ENCODE measurements around the gene FAR2. TPM values are rescaled to one million over a fixed set of nuclear protein-coding genes. Genes with fewer than 3 reads are reported as not detected.
A peak's percentile ranks its signal among the peaks of the same experiment; 100 is the strongest.
"Not testable (repeated sequence)": the region's sequence is repeated elsewhere in the genome, so short reads cannot be mapped to it uniquely, and the experiment has no call there.

Gene FAR2
- total RNA-seq, 1 experiment from 2014 or later = 11.0 TPM

DNA sequence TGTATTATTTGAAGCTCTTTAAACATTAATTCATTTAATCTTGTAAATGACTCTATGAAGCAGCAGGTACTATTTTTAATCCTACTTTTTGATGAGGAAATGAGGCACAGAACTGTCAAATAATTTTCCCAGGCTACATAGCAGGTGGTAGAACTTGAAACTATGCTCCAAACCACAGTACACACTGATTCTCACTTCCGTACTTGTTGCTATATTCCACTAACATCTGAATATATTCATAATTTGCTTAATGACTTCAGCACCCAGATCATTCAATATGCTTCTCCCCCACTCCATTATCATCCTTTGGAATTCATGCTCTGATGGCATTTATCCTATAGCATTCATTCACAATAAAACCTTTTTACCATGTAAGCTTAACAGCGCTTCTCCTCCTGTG is 227.0 kb downstream of the FAR2 start:
- H3K9me3 ChIP-seq (ENCODE audit: insufficient read depth, low read depth) = no peaks in the 10 kb centered on the region
- no peak for TF ChIP-seq EZH2 (IDR thresholded peaks at IDR 0.05; ENCODE audit: low read depth)
- TF ChIP-seq, protein P1, sequence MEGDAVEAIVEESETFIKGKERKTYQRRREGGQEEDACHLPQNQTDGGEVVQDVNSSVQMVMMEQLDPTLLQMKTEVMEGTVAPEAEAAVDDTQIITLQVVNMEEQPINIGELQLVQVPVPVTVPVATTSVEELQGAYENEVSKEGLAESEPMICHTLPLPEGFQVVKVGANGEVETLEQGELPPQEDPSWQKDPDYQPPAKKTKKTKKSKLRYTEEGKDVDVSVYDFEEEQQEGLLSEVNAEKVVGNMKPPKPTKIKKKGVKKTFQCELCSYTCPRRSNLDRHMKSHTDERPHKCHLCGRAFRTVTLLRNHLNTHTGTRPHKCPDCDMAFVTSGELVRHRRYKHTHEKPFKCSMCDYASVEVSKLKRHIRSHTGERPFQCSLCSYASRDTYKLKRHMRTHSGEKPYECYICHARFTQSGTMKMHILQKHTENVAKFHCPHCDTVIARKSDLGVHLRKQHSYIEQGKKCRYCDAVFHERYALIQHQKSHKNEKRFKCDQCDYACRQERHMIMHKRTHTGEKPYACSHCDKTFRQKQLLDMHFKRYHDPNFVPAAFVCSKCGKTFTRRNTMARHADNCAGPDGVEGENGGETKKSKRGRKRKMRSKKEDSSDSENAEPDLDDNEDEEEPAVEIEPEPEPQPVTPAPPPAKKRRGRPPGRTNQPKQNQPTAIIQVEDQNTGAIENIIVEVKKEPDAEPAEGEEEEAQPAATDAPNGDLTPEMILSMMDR (conservative IDR thresholded peaks at IDR 0.05) = no peak
- POLR2A ChIA-PET (ENCODE audit: unreplicated experiment) = interaction anchor here (0.6 kb wide), 2 partner anchors 108 to 965 kb away, joined by 4 read pairs; no protein-coding TSS in a partner anchor
- peaks cover 35% of the 10 kb centered on the region for H4K20me1 ChIP-seq (ENCODE audit: insufficient read depth)
- H3K4me3 ChIP-seq = no peak overlapping the region
- H3F3A ChIP-seq (ENCODE audit: insufficient read depth, low read depth) = peaks cover 4% of the 10 kb centered on the region; the same call in 1 of the 2 replicates
- no peaks in the 10 kb centered on the region for H3K27me3 ChIP-seq (ENCODE audit: insufficient read depth, low read depth)
- no peak for DNase-seq
- peaks cover 19% of the 10 kb centered on the region; the same call in 1 of the 2 replicates for H3K36me3 ChIP-seq (ENCODE audit: low read depth)
- CTCF ChIA-PET = no interaction called here
- H3K9me2 ChIP-seq (ENCODE audit: insufficient read depth) = no peaks in the 10 kb centered on the region
- H3K27ac ChIP-seq = no peak overlapping the region
- intact Hi-C loops (cut with micrococcal nuclease; ENCODE audit: unreplicated experiment) = no loop called here
- H3K4me1 ChIP-seq (replicated peaks; ENCODE audit: insufficient read depth) = peaks cover 12% of the 10 kb centered on the region
- BruUV-seq (replicated peaks) = no TSS peak
- no peak overlapping the region for H3K4me2 ChIP-seq
- H2AFZ ChIP-seq = no peak overlapping the region
- peaks cover 81% of the 10 kb centered on the region for H3K79me2 ChIP-seq (ENCODE audit: low read depth)

DNA sequence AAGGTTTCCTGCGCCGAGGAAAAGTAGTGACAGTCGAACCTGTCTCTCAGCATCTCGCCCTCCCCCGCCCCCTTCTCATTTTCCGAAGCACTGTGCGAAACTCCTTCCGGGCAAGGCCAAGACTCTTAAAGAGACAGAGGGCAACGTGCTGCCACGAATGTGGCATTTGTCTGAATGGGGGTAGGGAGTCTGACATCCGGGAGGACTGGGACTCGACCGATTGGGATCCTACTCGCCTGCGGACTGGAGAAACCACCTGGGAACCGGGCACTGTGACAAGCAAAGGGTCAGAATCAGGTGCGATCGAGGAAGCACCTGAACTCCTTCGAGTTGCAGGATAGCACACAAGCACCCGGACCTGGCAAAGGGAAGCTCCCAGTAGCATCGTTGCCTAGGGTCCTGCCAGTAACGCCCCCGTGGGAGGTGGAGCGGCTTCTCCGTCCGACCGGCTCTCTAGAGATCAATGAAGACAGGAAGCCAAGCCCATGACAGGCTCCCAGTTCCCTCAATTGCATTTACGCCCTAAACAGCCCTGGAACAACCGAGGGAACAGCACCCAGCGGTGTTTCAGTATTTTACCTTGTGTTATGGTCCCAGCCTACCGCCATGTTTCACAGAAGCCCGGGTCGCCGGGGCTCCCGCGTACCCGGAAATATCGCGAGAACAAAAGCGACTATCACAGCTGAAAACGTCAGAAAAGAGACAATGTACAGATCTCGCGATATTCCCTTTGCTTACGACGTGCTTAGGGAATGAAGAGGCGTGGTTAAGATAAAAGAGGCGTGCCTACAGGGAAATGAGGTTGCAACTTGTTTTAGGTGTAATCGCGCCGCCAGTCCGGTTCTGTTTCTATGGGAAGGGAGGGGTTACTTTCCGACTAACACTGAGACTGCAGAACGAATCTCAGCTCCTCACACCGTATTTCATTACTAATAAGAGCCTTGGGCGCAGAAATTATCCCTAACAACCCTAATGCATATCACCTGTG is 231.8 kb downstream of the FAR2 start, which contains the start of gene ERGIC2:
TSS of gene ERGIC2 (minus strand) at position 637 of the 988 bp plus-strand sequence. CDS start 9,539 bp downstream, outside the sequence.
- H3K27me3 ChIP-seq (ENCODE audit: insufficient read depth, low read depth) = no peaks in the 10 kb centered on the region
- intact Hi-C loops (cut with micrococcal nuclease; ENCODE audit: unreplicated experiment) = loop anchor here (1.0 to 10.0 kb wide), 5 partner anchors 47 to 1374 kb away; partner anchors contain the start of gene CAPRIN2
- H3K4me1 ChIP-seq (replicated peaks; ENCODE audit: insufficient read depth) = peaks cover 18% of the 10 kb centered on the region
- peak within 1 kb of the TSS; percentile 81 for H3K4me3 ChIP-seq
- H3F3A ChIP-seq (ENCODE audit: insufficient read depth, low read depth) = peaks cover 4% of the 10 kb centered on the region; the same call in 1 of the 2 replicates
- H3K79me2 ChIP-seq (ENCODE audit: low read depth) = peaks cover 50% of the 10 kb centered on the region
- POLR2A ChIA-PET (ENCODE audit: unreplicated experiment) = interaction anchor here (0.5 to 1.0 kb wide), 7 partner anchors 14 to 1911 kb away, joined by 3 to 10 read pairs (median 5); no protein-coding TSS in a partner anchor
- no peak for TF ChIP-seq EZH2 (IDR thresholded peaks at IDR 0.05; ENCODE audit: low read depth)
- H3K4me2 ChIP-seq = peak within 1 kb of the TSS; percentile 89
- H3K27ac ChIP-seq = peak within 1 kb of the TSS; percentile 91
- BruUV-seq (replicated peaks) = TSS peak; percentile 74
- CTCF ChIA-PET = interaction anchor here (1.1 kb wide), 1 partner anchor 63 kb away, joined by 3 read pairs; no protein-coding TSS in a partner anchor
- H2AFZ ChIP-seq = peak within 1 kb of the TSS; percentile 97
- H3K9me3 ChIP-seq (ENCODE audit: insufficient read depth, low read depth) = no peaks in the 10 kb centered on the region
- H3K36me3 ChIP-seq (ENCODE audit: low read depth) = peaks cover 15% of the 10 kb centered on the region; the same call in 1 of the 2 replicates
- peak; percentile 94 to 97 for DNase-seq
- H4K20me1 ChIP-seq (ENCODE audit: insufficient read depth) = peaks cover 14% of the 10 kb centered on the region; the same call in 1 of the 2 replicates
- no peaks in the 10 kb centered on the region for H3K9me2 ChIP-seq (ENCODE audit: insufficient read depth)

DNA sequence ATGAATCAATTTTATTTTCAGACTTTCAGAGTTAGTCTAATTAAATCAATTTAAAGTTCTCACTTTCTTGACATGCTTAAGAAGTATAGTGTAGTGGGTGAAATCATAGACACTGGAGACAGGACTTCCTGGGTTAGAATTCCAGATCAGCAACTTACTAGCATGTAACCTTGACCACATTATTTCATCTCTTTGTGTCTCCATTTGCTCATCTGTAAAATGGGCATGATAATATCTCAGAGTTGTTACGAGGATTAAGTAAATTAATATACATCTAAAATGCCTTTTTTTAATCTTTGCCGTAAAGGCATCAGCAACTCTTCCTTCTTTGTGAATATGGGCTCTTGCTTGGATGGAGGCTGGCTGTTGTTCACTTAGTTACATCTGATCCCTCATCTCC is 233.2 kb downstream of the FAR2 start:
- no peak overlapping the region for H3K27ac ChIP-seq
- no peaks in the 10 kb centered on the region for H3K9me2 ChIP-seq (ENCODE audit: insufficient read depth)
- H3K36me3 ChIP-seq (ENCODE audit: low read depth) = peaks cover 9% of the 10 kb centered on the region; the same call in 1 of the 2 replicates
- DNase-seq = no peak
- H3K4me1 ChIP-seq (replicated peaks; ENCODE audit: insufficient read depth) = peaks cover 18% of the 10 kb centered on the region
- no peak for TF ChIP-seq EZH2 (IDR thresholded peaks at IDR 0.05; ENCODE audit: low read depth)
- peak overlapping the region; percentile 89 for H3K4me2 ChIP-seq
- no peaks in the 10 kb centered on the region for H3K27me3 ChIP-seq (ENCODE audit: insufficient read depth, low read depth)
- H3F3A ChIP-seq (ENCODE audit: insufficient read depth, low read depth) = peaks cover 4% of the 10 kb centered on the region; the same call in 1 of the 2 replicates
- POLR2A ChIA-PET (ENCODE audit: unreplicated experiment) = no interaction called here
- no peaks in the 10 kb centered on the region for H3K9me3 ChIP-seq (ENCODE audit: insufficient read depth, low read depth)
- H2AFZ ChIP-seq = peak overlapping the region; percentile 97
- peaks cover 4% of the 10 kb centered on the region; the same call in 1 of the 2 replicates for H4K20me1 ChIP-seq (ENCODE audit: insufficient read depth)
- peaks cover 35% of the 10 kb centered on the region for H3K79me2 ChIP-seq (ENCODE audit: low read depth)
- intact Hi-C loops (cut with micrococcal nuclease; ENCODE audit: unreplicated experiment) = loop anchor here (5.0 to 10.0 kb wide), 2 partner anchors 133 to 230 kb away; no protein-coding TSS in a partner anchor
- peak overlapping the region; percentile 81; the same call in 1 of the 2 replicates for H3K4me3 ChIP-seq
- CTCF ChIA-PET = no interaction called here
- no TSS peak for BruUV-seq (replicated peaks)

DNA sequence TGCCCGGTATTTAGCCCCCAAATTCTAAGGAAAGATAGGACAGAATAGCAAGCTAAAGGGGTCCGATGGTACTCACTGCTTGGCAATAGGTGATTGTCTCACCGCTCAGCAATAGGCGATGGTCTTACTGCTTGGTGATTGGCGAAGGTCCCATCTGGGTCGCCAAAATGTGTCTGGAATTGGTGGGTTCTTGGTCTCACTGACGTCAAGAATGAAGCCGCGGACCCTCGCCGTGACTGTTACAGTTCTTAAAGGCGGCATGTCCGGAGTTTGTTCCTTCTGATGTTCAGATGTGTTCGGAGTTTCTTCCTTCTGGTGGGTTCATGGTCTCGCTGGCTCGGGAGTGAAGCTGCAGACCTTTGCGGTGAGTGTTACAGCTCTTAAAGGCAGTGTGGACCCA is 236.1 kb downstream of the FAR2 start:
- intact Hi-C loops (cut with micrococcal nuclease; ENCODE audit: unreplicated experiment) = loop anchor here (10.0 kb wide), 1 partner anchor 130 kb away; no protein-coding TSS in a partner anchor
- H3K36me3 ChIP-seq (ENCODE audit: low read depth); H3F3A ChIP-seq (ENCODE audit: insufficient read depth, low read depth); H4K20me1 ChIP-seq (ENCODE audit: insufficient read depth); H3K4me2 ChIP-seq; DNase-seq; H2AFZ ChIP-seq; POLR2A ChIA-PET (ENCODE audit: unreplicated experiment); H3K27ac ChIP-seq; H3K9me2 ChIP-seq (ENCODE audit: insufficient read depth); CTCF ChIA-PET; H3K79me2 ChIP-seq (ENCODE audit: low read depth); H3K4me1 ChIP-seq (replicated peaks; ENCODE audit: insufficient read depth); H3K9me3 ChIP-seq (ENCODE audit: insufficient read depth, low read depth); H3K27me3 ChIP-seq (ENCODE audit: insufficient read depth, low read depth); BruUV-seq (replicated peaks); H3K4me3 ChIP-seq: not testable (repeated sequence)

Other genes starting within 250 kb of the FAR2 start
- gene ERGIC2, start 231.9 kb downstream of the FAR2 start, total RNA-seq (2021) = 95.5 and 141 TPM in 2 replicates